Measurements from ENCODE around the gene CDC7.

DNA sequence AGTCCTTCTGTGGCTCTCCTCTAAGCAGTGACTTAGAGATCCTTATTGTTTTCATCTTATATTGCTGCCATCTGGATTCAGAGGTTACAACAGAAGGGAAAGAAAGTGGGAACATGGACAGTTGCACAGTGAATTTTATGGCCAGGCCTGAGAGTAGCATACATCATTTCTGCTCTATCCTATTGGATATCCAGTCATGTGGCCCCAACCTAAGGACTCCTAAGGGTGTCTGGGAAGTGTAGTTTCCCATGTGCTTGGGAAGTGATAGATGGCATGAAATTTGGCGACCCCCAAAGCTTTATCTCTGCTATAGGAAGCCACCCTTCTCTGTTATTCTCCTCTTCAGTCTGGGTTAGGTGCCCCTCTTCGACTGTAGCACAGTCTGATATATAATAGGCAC lies 51.9 kb downstream of the CDC7 start:
- TF ChIP-seq ISL1 (CRISPR knock-in tag; IDR thresholded peaks at IDR 0.05) (no peak), ZC3H10 (CRISPR knock-in tag; IDR thresholded peaks at IDR 0.05) (no peak), ARNTL (CRISPR knock-in tag; IDR thresholded peaks at IDR 0.05; ENCODE audit: borderline replicate concordance, low read depth) (no peak), TCF4 (CRISPR knock-in tag; IDR thresholded peaks at IDR 0.05; ENCODE audit: borderline replicate concordance) (no peak)
- TF ChIP-seq, protein P1, sequence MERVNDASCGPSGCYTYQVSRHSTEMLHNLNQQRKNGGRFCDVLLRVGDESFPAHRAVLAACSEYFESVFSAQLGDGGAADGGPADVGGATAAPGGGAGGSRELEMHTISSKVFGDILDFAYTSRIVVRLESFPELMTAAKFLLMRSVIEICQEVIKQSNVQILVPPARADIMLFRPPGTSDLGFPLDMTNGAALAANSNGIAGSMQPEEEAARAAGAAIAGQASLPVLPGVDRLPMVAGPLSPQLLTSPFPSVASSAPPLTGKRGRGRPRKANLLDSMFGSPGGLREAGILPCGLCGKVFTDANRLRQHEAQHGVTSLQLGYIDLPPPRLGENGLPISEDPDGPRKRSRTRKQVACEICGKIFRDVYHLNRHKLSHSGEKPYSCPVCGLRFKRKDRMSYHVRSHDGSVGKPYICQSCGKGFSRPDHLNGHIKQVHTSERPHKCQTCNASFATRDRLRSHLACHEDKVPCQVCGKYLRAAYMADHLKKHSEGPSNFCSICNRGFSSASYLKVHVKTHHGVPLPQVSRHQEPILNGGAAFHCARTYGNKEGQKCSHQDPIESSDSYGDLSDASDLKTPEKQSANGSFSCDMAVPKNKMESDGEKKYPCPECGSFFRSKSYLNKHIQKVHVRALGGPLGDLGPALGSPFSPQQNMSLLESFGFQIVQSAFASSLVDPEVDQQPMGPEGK (CRISPR knock-in tag; IDR thresholded peaks at IDR 0.05; ENCODE audit: borderline replicate concordance), result no peak
- TF ChIP-seq, protein P2, sequence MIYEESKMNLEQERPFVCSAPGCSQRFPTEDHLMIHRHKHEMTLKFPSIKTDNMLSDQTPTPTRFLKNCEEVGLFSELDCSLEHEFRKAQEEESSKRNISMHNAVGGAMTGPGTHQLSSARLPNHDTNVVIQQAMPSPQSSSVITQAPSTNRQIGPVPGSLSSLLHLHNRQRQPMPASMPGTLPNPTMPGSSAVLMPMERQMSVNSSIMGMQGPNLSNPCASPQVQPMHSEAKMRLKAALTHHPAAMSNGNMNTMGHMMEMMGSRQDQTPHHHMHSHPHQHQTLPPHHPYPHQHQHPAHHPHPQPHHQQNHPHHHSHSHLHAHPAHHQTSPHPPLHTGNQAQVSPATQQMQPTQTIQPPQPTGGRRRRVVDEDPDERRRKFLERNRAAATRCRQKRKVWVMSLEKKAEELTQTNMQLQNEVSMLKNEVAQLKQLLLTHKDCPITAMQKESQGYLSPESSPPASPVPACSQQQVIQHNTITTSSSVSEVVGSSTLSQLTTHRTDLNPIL (CRISPR knock-in tag; IDR thresholded peaks at IDR 0.05; ENCODE audit: low read depth), result no peak
